ENCODE results near the gene ZNF236. TPM values are rescaled to one million over a fixed set of nuclear protein-coding genes. Genes with fewer than 3 reads are reported as not detected.
"Not testable (repeated sequence)": the region's sequence is repeated elsewhere in the genome, so short reads cannot be mapped to it uniquely, and the experiment has no call there.

Gene ZNF236
- total RNA-seq, 6 donors from 2014 or later: 9.0 to 27.2 (median 14.8) TPM

GRCh38 chr18:76938619-76939018 is 116.3 kb downstream of the ZNF236 start:
- DNase-seq: no peak
- Histone ChIP-seq H3K4me3 (no peak overlapping the region), H3K27ac (no peak overlapping the region), H3K4me1 (peaks cover 0 to 3% (median 0%) of the 10 kb centered on the region in 4 donors), H3K9me3 (no peaks in the 10 kb centered on the region), H3K36me3 (peaks cover 10 to 56% (median 27%) of the 10 kb centered on the region in 4 donors), H3K27me3 (no peaks in the 10 kb centered on the region)
- TF ChIP-seq POLR2AphosphoS5 (IDR thresholded peaks at IDR 0.05) (no peak), POLR2A (IDR thresholded peaks at IDR 0.05) (no peak)
- TF ChIP-seq, protein P1, sequence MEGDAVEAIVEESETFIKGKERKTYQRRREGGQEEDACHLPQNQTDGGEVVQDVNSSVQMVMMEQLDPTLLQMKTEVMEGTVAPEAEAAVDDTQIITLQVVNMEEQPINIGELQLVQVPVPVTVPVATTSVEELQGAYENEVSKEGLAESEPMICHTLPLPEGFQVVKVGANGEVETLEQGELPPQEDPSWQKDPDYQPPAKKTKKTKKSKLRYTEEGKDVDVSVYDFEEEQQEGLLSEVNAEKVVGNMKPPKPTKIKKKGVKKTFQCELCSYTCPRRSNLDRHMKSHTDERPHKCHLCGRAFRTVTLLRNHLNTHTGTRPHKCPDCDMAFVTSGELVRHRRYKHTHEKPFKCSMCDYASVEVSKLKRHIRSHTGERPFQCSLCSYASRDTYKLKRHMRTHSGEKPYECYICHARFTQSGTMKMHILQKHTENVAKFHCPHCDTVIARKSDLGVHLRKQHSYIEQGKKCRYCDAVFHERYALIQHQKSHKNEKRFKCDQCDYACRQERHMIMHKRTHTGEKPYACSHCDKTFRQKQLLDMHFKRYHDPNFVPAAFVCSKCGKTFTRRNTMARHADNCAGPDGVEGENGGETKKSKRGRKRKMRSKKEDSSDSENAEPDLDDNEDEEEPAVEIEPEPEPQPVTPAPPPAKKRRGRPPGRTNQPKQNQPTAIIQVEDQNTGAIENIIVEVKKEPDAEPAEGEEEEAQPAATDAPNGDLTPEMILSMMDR (IDR thresholded peaks at IDR 0.05): no peak
- WGBS, 2 donors: 97% methylated on average over 12 of the region's 12 CpGs
- ATAC-seq (ENCODE audit: low FRiP score in 2 of 2): no peak

- Histone ChIP-seq H3K9me3 (no peaks in the 10 kb centered on the region), H3K27ac (no peak overlapping the region), H3K4me1 (peaks cover 0 to 4% (median 1%) of the 10 kb centered on the region in 4 donors), H3K4me3 (no peak overlapping the region), H3K36me3 (peaks cover 10 to 42% (median 23%) of the 10 kb centered on the region in 4 donors), H3K27me3 (no peaks in the 10 kb centered on the region)
- ATAC-seq (ENCODE audit: low FRiP score in 2 of 2): no peak
- DNase-seq: no peak
- 96% methylated on average over 6 to 9 of the region's 9 CpGs for WGBS, 2 donors
- TF ChIP-seq POLR2AphosphoS5 (IDR thresholded peaks at IDR 0.05) (no peak), EP300 (IDR thresholded peaks at IDR 0.05) (no peak), POLR2A (IDR thresholded peaks at IDR 0.05) (no peak)
- TF ChIP-seq, protein P1 (IDR thresholded peaks at IDR 0.05): no peak
Measured at GRCh38 chr18:76941284-76941683, 118.9 kb downstream of the ZNF236 start.

DNA sequence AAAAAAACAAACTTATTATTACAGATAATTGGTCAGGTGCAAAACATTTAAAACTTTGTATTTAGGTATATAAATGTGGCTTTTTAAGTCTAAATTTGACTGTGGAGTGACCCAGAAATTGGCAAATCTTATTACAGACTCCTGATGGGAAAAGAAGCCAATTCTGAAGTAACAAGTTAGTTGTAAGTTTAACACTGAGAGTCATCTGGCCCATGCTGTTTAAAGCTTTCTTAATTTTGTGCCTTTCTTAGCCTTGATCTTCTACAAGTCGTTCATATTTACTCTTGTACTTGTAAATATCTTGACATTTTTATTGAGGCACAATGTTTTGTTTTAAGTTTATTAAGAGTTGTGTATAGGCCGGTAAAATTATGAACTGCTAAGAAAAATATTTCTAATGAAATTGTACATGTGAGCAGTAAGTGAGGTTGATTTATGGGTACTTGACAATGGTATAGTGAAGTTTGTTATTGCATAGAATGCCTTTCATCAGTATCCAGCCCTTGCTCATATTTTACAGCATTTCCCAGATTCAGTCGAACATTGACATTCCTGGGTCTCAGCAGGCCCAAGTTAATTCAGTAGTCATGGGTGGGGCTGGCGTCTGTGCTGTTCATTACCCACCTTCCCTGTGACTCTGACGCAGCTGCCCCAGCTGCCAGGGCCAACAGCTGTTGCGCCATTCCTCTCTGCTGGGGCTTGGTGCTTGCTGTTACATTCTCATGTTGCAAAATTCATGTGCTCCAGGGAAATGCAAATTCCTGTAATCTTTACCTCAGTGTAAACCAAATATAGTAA is 121.4 kb downstream of the ZNF236 start:
- Histone ChIP-seq H3K27me3 (no peaks in the 10 kb centered on the region), H3K4me3 (no peak overlapping the region), H3K9me3 (no peaks in the 10 kb centered on the region), H3K4me1 (peaks cover 0 to 4% (median 1%) of the 10 kb centered on the region in 4 donors), H3K27ac (peak overlapping the region in 3 of 4 donors; percentile 48 to 69 (median 54)), H3K36me3 (peaks cover 1 to 38% (median 20%) of the 10 kb centered on the region in 4 donors)
- ATAC-seq (ENCODE audit: low FRiP score in 2 of 2): peak; percentile 57 to 89
- TF ChIP-seq EP300 (IDR thresholded peaks at IDR 0.05): peak in 1 of 4 donors; percentile 83
- TF ChIP-seq POLR2A (IDR thresholded peaks at IDR 0.05): no peak
- TF ChIP-seq, protein P1 (IDR thresholded peaks at IDR 0.05): no peak
- peak in 1 of 2 donors; percentile 50 for TF ChIP-seq POLR2AphosphoS5 (IDR thresholded peaks at IDR 0.05)
- peak; percentile 80 to 89 for DNase-seq
- 49 to 55% methylated on average over 6 of the region's 6 CpGs for WGBS, 2 donors

DNA sequence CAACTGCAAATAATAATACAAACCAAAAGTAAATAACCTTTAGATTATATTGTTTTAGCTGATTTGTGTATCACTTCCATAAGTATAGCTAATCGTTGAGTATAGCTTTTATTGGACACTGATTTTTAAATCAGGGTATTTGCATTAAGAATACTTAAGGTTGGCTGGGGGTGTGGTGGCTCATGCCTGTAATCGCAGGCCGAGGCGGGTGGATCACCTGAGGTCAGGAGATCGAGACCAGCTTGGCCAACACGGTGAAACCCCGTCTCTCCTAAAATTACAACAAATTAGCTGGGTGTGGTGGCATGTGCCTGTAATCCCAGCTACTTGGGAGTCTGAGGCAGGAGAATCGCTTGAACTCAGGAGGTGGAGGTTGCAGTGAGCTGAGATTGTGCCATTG is 122.0 kb downstream of the ZNF236 start:
- WGBS, 2 donors: 82 to 95% methylated on average over 8 of the region's 8 CpGs
- H3K4me1 ChIP-seq; ATAC-seq (ENCODE audit: low FRiP score in 2 of 2); H3K9me3 ChIP-seq; H3K4me3 ChIP-seq; DNase-seq; H3K27me3 ChIP-seq: not testable (repeated sequence)
- H3K27ac ChIP-seq: peak overlapping the region; percentile 2 to 69 (median 51)
- peaks cover 0 to 35% (median 15%) of the 10 kb centered on the region in 4 donors for H3K36me3 ChIP-seq

- H3K4me1 ChIP-seq: peaks cover 2 to 23% (median 14%) of the 10 kb centered on the region in 4 donors
- peaks cover 2 to 27% (median 15%) of the 10 kb centered on the region in 4 donors for H3K36me3 ChIP-seq
- TF ChIP-seq, protein P1 (IDR thresholded peaks at IDR 0.05): no peak
- TF ChIP-seq POLR2AphosphoS5 (IDR thresholded peaks at IDR 0.05) (no peak), POLR2A (IDR thresholded peaks at IDR 0.05) (no peak), EP300 (IDR thresholded peaks at IDR 0.05) (no peak)
- no peak for DNase-seq
- H3K9me3 ChIP-seq: no peaks in the 10 kb centered on the region
- no peaks in the 10 kb centered on the region for H3K27me3 ChIP-seq
- no peak overlapping the region for H3K27ac ChIP-seq
- 83 to 92% methylated on average over 8 of the region's 8 CpGs for WGBS, 2 donors
- H3K4me3 ChIP-seq: no peak overlapping the region
- no peak for ATAC-seq (ENCODE audit: low FRiP score in 2 of 2)
Measured at GRCh38 chr18:76948345-76948744, 126.0 kb downstream of the ZNF236 start.
